Activated naive CD4-positive, alpha-beta T cell treated with anti-CD3 and anti-CD28 coated beads for 36 hours (primary cell): ENCODE data around the gene GET3. TPM values are rescaled to one million over a fixed set of nuclear protein-coding genes. Genes with fewer than 3 reads are reported as not detected.
"Not testable (repeated sequence)": the region's sequence is repeated elsewhere in the genome, so short reads cannot be mapped to it uniquely, and the experiment has no call there.

Experiments used
- CTCF ChIA-PET: fragments of 350-600 bp; sonication (Branson Sonifier 250); formaldehyde crosslinking; loops from one replicate; lab custom pipeline; 2021; ENCODE audit warnings: antibody characterized with exemption; lab: Charles Lee
- DNase-seq: peaks from one replicate; pipeline ENCODE4 v3.0.0-alpha.2; 2020
- H3K27ac Mint-ChIP-seq: one replicate; pipeline ENCODE4 v1.8.0; 2021; ENCODE audit warnings: mild to moderate bottlenecking, mixed read lengths
- H3K27me3 Mint-ChIP-seq: one replicate; pipeline ENCODE4 v1.8.0; 2021; ENCODE audit warnings: low read depth, mixed read lengths
- H3K36me3 Mint-ChIP-seq: one replicate; pipeline ENCODE4 v1.8.0; 2021; ENCODE audit warnings: low read depth, mixed read lengths
- H3K4me1 Mint-ChIP-seq: one replicate; pipeline ENCODE4 v1.8.0; 2021; ENCODE audit warnings: low read depth, mixed read lengths
- H3K4me3 Mint-ChIP-seq: one replicate; pipeline ENCODE4 v1.8.0; 2021; ENCODE audit warnings: mild to moderate bottlenecking, moderate library complexity, mixed read lengths
- H3K9me3 Mint-ChIP-seq: one replicate; pipeline ENCODE4 v1.8.0; 2021; ENCODE audit warnings: mixed read lengths
- intact Hi-C: fragments of 100-400 bp; cut with micrococcal nuclease; formaldehyde crosslinking; loops from one replicate; pipeline ENCODE4 v1.15.1; 2023
- microRNA-seq: library from miRNA; unstranded; fragments of <30 nt; microRNA quantifications from one replicate; pipeline ENCODE4 v1.2.0, GENCODE V29; 2022; ENCODE audit warnings: borderline microRNAs expressed, borderline replicate concordance
- total RNA-seq, 2 experiments: library from RNA; stranded (reverse); gene quantifications; one replicate each; pipeline ENCODE4 v1.2.3, GENCODE V29; 2021

Gene GET3
- total RNA-seq, 2 experiments from 2014 or later, result 47.7 TPM

- peaks cover 17% of the 10 kb centered on the region for H3K36me3 Mint-ChIP-seq
- not testable (repeated sequence) for H3K4me3 Mint-ChIP-seq, DNase-seq, H3K9me3 Mint-ChIP-seq, H3K27ac Mint-ChIP-seq, H3K27me3 Mint-ChIP-seq
- peaks cover 46% of the 10 kb centered on the region for H3K4me1 Mint-ChIP-seq
- intact Hi-C loops, result loop anchor here (2.0 to 5.0 kb wide), 2 partner anchors 35 to 49 kb away; no protein-coding TSS in a partner anchor
- CTCF ChIA-PET, result interaction anchor here (0.9 to 13.8 kb wide), 9 partner anchors 21 to 77 kb away, joined by 3 to 341 read pairs (median 3); partner anchors contain the start of gene HOOK2
Measured at GRCh38 chr19:12797607-12798006, 60.3 kb downstream of the GET3 start.

Small RNAs within 50 kb of the gene (microRNA-seq; reads per million reads assigned to microRNA genes)
- not detected for gene MIR5684

Other genes starting within 250 kb of the GET3 start
- gene ZNF564, start 186.0 kb upstream of the GET3 start, total RNA-seq, result 1 to 10 TPM; 5.6 to 5.7 TPM
- 1 to 10 TPM; 3.9 to 5.0 TPM for gene ZNF490, start 126.7 kb upstream of the GET3 start, total RNA-seq
- 10 to 100 TPM; 11.2 to 11.9 TPM for gene ZNF791, start 126.6 kb upstream of the GET3 start, total RNA-seq
- 100 to 1,000 TPM; 120 to 131 TPM for gene MAN2B1, start 70.8 kb upstream of the GET3 start, total RNA-seq
- 10 to 100 TPM; 14.9 to 16.2 TPM for gene WDR83, start 70.7 kb upstream of the GET3 start, total RNA-seq
- gene DHPS, start 55.6 kb upstream of the GET3 start, total RNA-seq, result 100 to 1,000 TPM; 131 to 149 TPM
- not detected for gene GNG14, start 49.5 kb upstream of the GET3 start, total RNA-seq
- gene FBXW9, start 40.9 kb upstream of the GET3 start, total RNA-seq, result 1 to 10 TPM; 7.2 to 8.7 TPM
- 10 to 100 TPM; 80.7 to 81.1 TPM for gene TNPO2, start 13.6 kb upstream of the GET3 start, total RNA-seq
- 100 to 1,000 TPM; 119 to 126 TPM for gene TRIR, start 2.8 kb upstream of the GET3 start, total RNA-seq
- gene BEST2, start 14.3 kb downstream of the GET3 start, total RNA-seq, result not detected
- gene HOOK2, start 38.1 kb downstream of the GET3 start, total RNA-seq, result 10 to 100 TPM; 14.0 to 14.9 TPM
- gene JUNB, start 54.0 kb downstream of the GET3 start, total RNA-seq, result 100 to 1,000 TPM; 292 to 296 TPM
- gene PRDX2, start 64.3 kb downstream of the GET3 start, total RNA-seq, result 100 to 1,000 TPM; 237 to 249 TPM
- 10 to 100 TPM; 41.4 to 43.2 TPM for gene THSD8, start 64.6 kb downstream of the GET3 start, total RNA-seq
- gene RNASEH2A, start 69.1 kb downstream of the GET3 start, total RNA-seq, result 10 to 100 TPM; 54.8 to 55.6 TPM
- gene RTBDN, start 97.1 kb downstream of the GET3 start, total RNA-seq, result not detected
- 1 to 10 TPM; 1.2 to 1.5 TPM for gene MAST1, start 101.0 kb downstream of the GET3 start, total RNA-seq
- 10 to 100 TPM; 30.9 to 31.6 TPM for gene DNASE2, start 144.0 kb downstream of the GET3 start, total RNA-seq
- gene KLF1, start 149.7 kb downstream of the GET3 start, total RNA-seq, result under 1 TPM; 0.17 to 0.21 TPM
- 10 to 100 TPM; 36.3 to 38.3 TPM for gene GCDH, start 153.7 kb downstream of the GET3 start, total RNA-seq
- 1 to 10 TPM; 3.4 to 5.4 TPM for gene SYCE2, start 181.8 kb downstream of the GET3 start, total RNA-seq
- gene FARSA, start 196.2 kb downstream of the GET3 start, total RNA-seq, result 10 to 100 TPM; 77.9 to 82.8 TPM
- gene CALR, start 201.1 kb downstream of the GET3 start, total RNA-seq, result 100 to 1,000 TPM; 407 to 431 TPM
- 100 to 1,000 TPM; 219 to 223 TPM for gene RAD23A, start 208.4 kb downstream of the GET3 start, total RNA-seq
- 10 to 100 TPM; 27.4 to 28.6 TPM for gene GADD45GIP1, start 219.7 kb downstream of the GET3 start, total RNA-seq
- gene DAND5, start 232.1 kb downstream of the GET3 start, total RNA-seq, result not detected